ENCODE results near the gene CCDC88C. TPM values are rescaled to one million over a fixed set of nuclear protein-coding genes. Genes with fewer than 3 reads are reported as not detected.
A peak's percentile ranks its signal among the peaks of the same experiment; 100 is the strongest.

Gene CCDC88C
- total RNA-seq, 2 donors from 2014 or later: 103 to 111 TPM

DNA sequence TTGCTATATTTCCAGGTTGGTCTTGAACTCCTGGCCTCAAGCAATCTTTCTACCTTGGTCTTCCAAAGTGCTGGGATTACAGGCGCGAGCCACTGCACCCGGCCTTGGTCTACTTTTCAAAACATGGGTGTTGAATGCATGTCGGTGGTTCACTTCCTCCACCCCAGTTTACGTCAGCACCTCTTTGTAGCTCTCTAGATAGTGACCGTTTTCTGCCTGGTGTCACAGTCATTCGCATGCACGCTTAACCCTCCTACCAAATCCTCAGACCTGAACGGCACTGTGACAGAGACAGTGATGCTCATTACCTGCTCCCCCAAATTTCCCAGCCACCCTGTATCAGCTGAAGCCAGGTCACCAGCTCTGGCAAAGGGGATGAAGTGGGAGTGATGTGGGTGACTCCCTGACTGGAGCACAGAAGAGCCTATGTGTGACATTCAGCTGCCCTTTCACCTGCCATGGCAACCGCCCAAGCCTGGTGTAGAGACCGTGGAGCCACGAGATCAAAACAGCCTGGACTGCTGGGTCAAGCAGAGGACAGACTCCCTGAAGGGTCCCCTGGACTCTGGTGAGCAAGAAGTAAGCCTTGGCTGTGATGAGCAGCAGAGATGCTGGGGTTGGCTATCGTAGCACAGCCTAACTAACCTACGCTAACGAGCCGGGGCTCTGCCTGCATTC, 106.9 kb downstream of the CCDC88C start:
- H3K36me3 Mint-ChIP-seq (ENCODE audit: insufficient read depth in 2 of 2): peaks cover 25 to 49% of the 10 kb centered on the region in 2 donors
- H3K4me3 Mint-ChIP-seq: peak overlapping the region; percentile 68 to 73
- no peaks in the 10 kb centered on the region for H3K9me3 Mint-ChIP-seq
- peaks cover 66% of the 10 kb centered on the region for H3K4me1 Mint-ChIP-seq (ENCODE audit: low read depth)
- peak overlapping the region; percentile 78 for H3K27ac Mint-ChIP-seq
- no peaks in the 10 kb centered on the region for H3K27me3 Mint-ChIP-seq (ENCODE audit: low read depth)
- DNase-seq (peak in 1 of 2 donors; percentile 62), ATAC-seq (replicated peaks in 1 of 2) (peak; percentile 67 to 79)

DNA sequence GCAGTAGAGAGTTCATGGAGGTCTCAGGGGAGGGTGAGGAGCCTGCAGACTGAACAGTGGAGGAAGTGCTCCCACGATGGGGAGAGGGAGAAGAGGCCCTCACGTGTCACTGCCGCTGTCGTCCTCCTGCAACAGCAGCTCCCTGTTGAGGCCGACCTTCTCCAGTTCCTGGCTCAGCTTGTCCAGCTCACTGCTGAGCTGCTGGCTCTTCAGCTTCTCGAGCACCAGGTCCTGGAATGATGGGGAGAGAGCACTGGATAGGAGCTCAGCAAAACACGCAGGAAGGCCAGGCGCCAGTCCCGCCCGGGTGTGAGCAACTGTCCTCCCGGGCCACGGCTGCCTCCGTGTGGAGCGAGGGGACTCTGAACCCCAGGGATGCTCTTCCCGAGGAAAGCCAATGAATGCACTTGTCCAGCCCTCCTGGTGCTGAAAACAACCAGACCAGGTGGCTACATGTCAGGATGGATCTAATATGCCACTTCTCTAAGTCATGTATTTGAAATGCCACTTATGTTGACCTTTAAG, 107.8 kb downstream of the CCDC88C start:
- Mint-ChIP-seq H3K4me1 (ENCODE audit: low read depth) (peaks cover 66% of the 10 kb centered on the region), H3K27me3 (ENCODE audit: low read depth) (no peaks in the 10 kb centered on the region), H3K27ac (no peak overlapping the region), H3K36me3 (ENCODE audit: insufficient read depth in 2 of 2) (peaks cover 23 to 49% of the 10 kb centered on the region in 2 donors), H3K9me3 (no peaks in the 10 kb centered on the region), H3K4me3 (peak overlapping the region in 1 of 2 donors; percentile 73)
- DNase-seq (no peak), ATAC-seq (replicated peaks in 1 of 2) (no peak)

DNA sequence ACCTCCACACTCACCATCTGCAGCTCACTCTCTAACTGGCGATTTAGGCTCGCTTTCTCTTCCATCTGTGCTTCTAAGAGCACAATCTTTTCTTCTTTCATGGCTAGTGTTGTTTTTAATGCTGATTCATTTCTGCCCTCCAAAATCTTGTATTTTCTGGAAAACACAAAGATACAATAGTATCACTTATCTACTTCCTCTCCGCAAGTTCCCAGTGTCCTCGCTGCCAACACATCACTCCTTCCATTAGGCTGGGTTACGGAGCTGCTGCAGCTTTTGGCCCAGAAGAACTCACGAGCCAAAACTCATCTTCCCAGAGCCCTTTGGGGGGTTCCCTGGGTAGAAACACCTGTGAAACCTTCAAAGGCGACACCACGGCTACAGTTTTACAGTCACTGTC, 109.3 kb downstream of the CCDC88C start:
- H3K9me3 Mint-ChIP-seq: no peaks in the 10 kb centered on the region
- no peaks in the 10 kb centered on the region for H3K27me3 Mint-ChIP-seq (ENCODE audit: low read depth)
- no peak overlapping the region for H3K4me3 Mint-ChIP-seq
- peak overlapping the region; percentile 24 for H3K27ac Mint-ChIP-seq
- DNase-seq: no peak
- peaks cover 13 to 41% of the 10 kb centered on the region in 2 donors for H3K36me3 Mint-ChIP-seq (ENCODE audit: insufficient read depth in 2 of 2)
- peaks cover 60% of the 10 kb centered on the region for H3K4me1 Mint-ChIP-seq (ENCODE audit: low read depth)
- ATAC-seq (replicated peaks in 1 of 2): no peak

GRCh38 chr14:91307652-91308051, 110.0 kb downstream of the CCDC88C start:
- no peak for DNase-seq
- H3K36me3 Mint-ChIP-seq (ENCODE audit: insufficient read depth in 2 of 2): peaks cover 11 to 38% of the 10 kb centered on the region in 2 donors
- no peak overlapping the region for H3K27ac Mint-ChIP-seq
- H3K9me3 Mint-ChIP-seq: no peaks in the 10 kb centered on the region
- no peaks in the 10 kb centered on the region for H3K27me3 Mint-ChIP-seq (ENCODE audit: low read depth)
- ATAC-seq (replicated peaks in 1 of 2): no peak
- H3K4me3 Mint-ChIP-seq: no peak overlapping the region
- peaks cover 60% of the 10 kb centered on the region for H3K4me1 Mint-ChIP-seq (ENCODE audit: low read depth)

GRCh38 chr14:91307046-91307445, 110.6 kb downstream of the CCDC88C start:
- Mint-ChIP-seq H3K9me3 (no peaks in the 10 kb centered on the region), H3K27ac (no peak overlapping the region), H3K4me3 (no peak overlapping the region), H3K36me3 (ENCODE audit: insufficient read depth in 2 of 2) (peaks cover 16 to 40% of the 10 kb centered on the region in 2 donors), H3K27me3 (ENCODE audit: low read depth) (no peaks in the 10 kb centered on the region), H3K4me1 (ENCODE audit: low read depth) (peaks cover 60% of the 10 kb centered on the region)
- DNase-seq (no peak), ATAC-seq (replicated peaks in 1 of 2) (no peak)

DNA sequence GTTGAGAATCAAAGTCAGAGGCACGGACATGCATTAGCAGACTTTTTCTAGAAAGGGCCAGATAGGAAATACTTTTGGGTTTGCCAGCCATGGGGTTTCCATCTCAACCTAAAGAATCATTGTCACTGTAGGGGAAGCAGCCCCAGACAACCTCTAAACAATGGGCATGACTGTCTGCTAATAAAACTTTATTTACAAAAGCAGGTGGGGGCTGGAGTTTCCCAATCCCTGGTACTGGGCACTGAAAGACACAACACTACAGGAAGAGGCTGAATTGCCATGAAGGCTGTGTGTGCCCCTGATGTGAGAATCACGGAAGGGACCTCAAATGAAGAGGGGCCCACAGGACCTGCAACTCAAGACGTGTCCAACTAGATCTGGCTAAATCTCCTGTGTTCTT, 111.1 kb downstream of the CCDC88C start:
- DNase-seq (no peak), ATAC-seq (replicated peaks in 1 of 2) (no peak)
- no peaks in the 10 kb centered on the region for H3K9me3 Mint-ChIP-seq
- peaks cover 20 to 44% of the 10 kb centered on the region in 2 donors for H3K36me3 Mint-ChIP-seq (ENCODE audit: insufficient read depth in 2 of 2)
- H3K27ac Mint-ChIP-seq: no peak overlapping the region
- H3K4me3 Mint-ChIP-seq: no peak overlapping the region
- no peaks in the 10 kb centered on the region for H3K27me3 Mint-ChIP-seq (ENCODE audit: low read depth)
- H3K4me1 Mint-ChIP-seq (ENCODE audit: low read depth): peaks cover 60% of the 10 kb centered on the region

- no peaks in the 10 kb centered on the region for H3K9me3 Mint-ChIP-seq
- ATAC-seq (replicated peaks in 1 of 2): no peak
- H3K4me1 Mint-ChIP-seq (ENCODE audit: low read depth): peaks cover 60% of the 10 kb centered on the region
Measured at GRCh38 chr14:91305650-91306431, 111.8 kb downstream of the CCDC88C start.

DNA sequence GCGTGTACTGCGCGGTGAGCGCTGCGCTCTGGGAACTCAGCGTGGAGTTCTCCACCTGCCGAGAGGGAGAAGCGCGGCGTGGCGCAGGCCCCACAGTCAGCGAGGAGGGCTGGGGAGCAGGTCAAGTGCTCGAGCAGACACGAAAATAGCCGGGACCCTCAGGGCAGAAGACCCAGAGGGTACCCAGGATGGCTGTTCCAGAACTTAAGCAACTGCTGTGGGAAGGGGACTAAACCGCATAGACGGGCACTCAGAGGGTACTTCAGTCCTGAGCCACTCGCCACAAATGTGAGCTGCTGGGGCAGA, 113.7 kb downstream of the CCDC88C start:
- no peak for DNase-seq
- H3K4me3 Mint-ChIP-seq: no peak overlapping the region
- H3K27ac Mint-ChIP-seq: no peak overlapping the region
- peaks cover 64% of the 10 kb centered on the region for H3K4me1 Mint-ChIP-seq (ENCODE audit: low read depth)
- no peaks in the 10 kb centered on the region for H3K27me3 Mint-ChIP-seq (ENCODE audit: low read depth)
- ATAC-seq (replicated peaks in 1 of 2): no peak
- H3K36me3 Mint-ChIP-seq (ENCODE audit: insufficient read depth in 2 of 2): peaks cover 23 to 51% of the 10 kb centered on the region in 2 donors
- no peaks in the 10 kb centered on the region for H3K9me3 Mint-ChIP-seq

More at GRCh38 chr14:91305650-91306431, 111.8 kb downstream of the CCDC88C start:
- Mint-ChIP-seq H3K36me3 (ENCODE audit: insufficient read depth in 2 of 2) (peaks cover 21 to 50% of the 10 kb centered on the region in 2 donors), H3K27ac (peak overlapping the region; percentile 13), H3K27me3 (ENCODE audit: low read depth) (no peaks in the 10 kb centered on the region), H3K4me3 (no peak overlapping the region)
- no peak for DNase-seq

- peaks cover 25 to 51% of the 10 kb centered on the region in 2 donors for H3K36me3 Mint-ChIP-seq (ENCODE audit: insufficient read depth in 2 of 2)
- DNase-seq: peak; percentile 86 to 89
- H3K4me3 Mint-ChIP-seq: peak overlapping the region; percentile 74 to 95
- peaks cover 70% of the 10 kb centered on the region for H3K4me1 Mint-ChIP-seq (ENCODE audit: low read depth)
- peak overlapping the region; percentile 98 for H3K27ac Mint-ChIP-seq
- H3K9me3 Mint-ChIP-seq: no peaks in the 10 kb centered on the region
- no peaks in the 10 kb centered on the region for H3K27me3 Mint-ChIP-seq (ENCODE audit: low read depth)
- ATAC-seq (replicated peaks in 1 of 2): peak; percentile 71 to 77
Measured at GRCh38 chr14:91303091-91303923, 114.3 kb downstream of the CCDC88C start.

- Mint-ChIP-seq H3K4me3 (peak overlapping the region; percentile 74 to 95), H3K27me3 (ENCODE audit: low read depth) (no peaks in the 10 kb centered on the region), H3K4me1 (ENCODE audit: low read depth) (peaks cover 71% of the 10 kb centered on the region)
Measured at GRCh38 chr14:91302391-91302790, 115.2 kb downstream of the CCDC88C start.

DNA sequence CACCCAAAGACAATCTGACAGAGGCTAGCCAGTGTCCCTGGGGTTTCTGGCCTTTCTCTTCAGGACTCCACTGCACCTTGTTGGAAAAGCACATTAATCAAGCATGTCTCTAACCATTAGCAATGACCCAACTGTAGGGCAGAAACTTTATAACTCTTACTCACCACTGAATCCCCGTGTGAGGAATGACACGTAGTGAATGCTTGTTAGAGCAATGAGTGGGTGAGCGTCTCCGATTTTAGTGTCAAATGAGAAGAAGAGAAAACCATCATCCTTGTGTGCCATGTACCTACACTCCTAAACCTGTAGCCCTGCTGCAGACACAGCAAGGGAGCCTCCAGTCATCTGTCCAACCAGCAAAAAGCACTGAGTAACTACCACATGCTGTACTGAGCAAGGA, 116.7 kb downstream of the CCDC88C start:
- ATAC-seq (replicated peaks in 1 of 2): no peak
- H3K9me3 Mint-ChIP-seq: no peaks in the 10 kb centered on the region
- peaks cover 71% of the 10 kb centered on the region for H3K4me1 Mint-ChIP-seq (ENCODE audit: low read depth)
- peak overlapping the region; percentile 74 to 95 for H3K4me3 Mint-ChIP-seq
- H3K27me3 Mint-ChIP-seq (ENCODE audit: low read depth): no peaks in the 10 kb centered on the region
- peaks cover 30 to 48% of the 10 kb centered on the region in 2 donors for H3K36me3 Mint-ChIP-seq (ENCODE audit: insufficient read depth in 2 of 2)
- no peak for DNase-seq
- H3K27ac Mint-ChIP-seq: peak overlapping the region; percentile 57

More at GRCh38 chr14:91302391-91302790, 115.2 kb downstream of the CCDC88C start:
- peak overlapping the region; percentile 98 for H3K27ac Mint-ChIP-seq
- ATAC-seq (replicated peaks in 1 of 2): peak; percentile 74 to 75
- H3K36me3 Mint-ChIP-seq (ENCODE audit: insufficient read depth in 2 of 2): peaks cover 23 to 47% of the 10 kb centered on the region in 2 donors
- H3K9me3 Mint-ChIP-seq: no peaks in the 10 kb centered on the region
- DNase-seq: peak; percentile 59 to 64

DNA sequence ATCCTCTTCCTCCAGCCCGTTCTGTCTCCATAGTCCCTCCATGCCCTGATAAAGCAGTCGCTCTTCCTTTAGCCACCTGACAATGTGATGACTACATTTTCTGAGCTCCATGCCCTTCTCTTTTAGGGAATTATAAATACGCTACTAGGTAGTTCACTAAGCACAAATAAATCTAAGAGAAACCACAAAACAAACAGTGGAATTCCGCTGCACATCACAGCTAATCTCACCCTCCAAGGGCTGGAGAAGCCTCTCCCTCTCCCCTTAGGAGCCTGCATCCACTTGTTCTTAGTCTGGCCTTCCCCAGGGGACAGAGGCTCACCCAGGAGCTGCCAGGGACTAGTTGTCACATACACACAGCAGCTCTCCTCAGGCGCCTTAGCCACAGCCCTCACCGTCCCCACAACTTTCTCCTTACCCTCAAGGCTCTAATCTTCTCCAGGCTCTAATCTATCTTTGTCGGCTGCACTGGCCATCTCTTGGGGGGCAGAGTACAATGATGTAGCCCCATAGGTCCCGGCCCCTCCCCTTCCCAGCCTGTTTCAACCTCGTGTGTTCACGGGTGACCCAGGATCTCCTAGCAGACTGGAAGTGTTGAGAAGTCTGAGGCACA, 117.2 kb downstream of the CCDC88C start:
- Mint-ChIP-seq H3K4me1 (ENCODE audit: low read depth) (peaks cover 66% of the 10 kb centered on the region), H3K27ac (peak overlapping the region; percentile 57), H3K36me3 (ENCODE audit: insufficient read depth in 2 of 2) (peaks cover 30 to 43% of the 10 kb centered on the region in 2 donors), H3K4me3 (peak overlapping the region; percentile 7 to 74), H3K27me3 (ENCODE audit: low read depth) (no peaks in the 10 kb centered on the region), H3K9me3 (no peaks in the 10 kb centered on the region)
- no peak for ATAC-seq (replicated peaks in 1 of 2)
- no peak for DNase-seq

All from activated T-cell treated with anti-CD3 and anti-CD28 coated beads, Interleukin-2, amount 50 U/mL, for 72 hours (primary cell).